HG03175 (cell line): ENCODE results near the gene TMEM212.

Experiments
- ATAC-seq: cut with Tn5 transposase; IDR thresholded peaks from one replicate; pipeline ENCODE4 v1.9.1; 2021; ENCODE audit warnings: mild to moderate bottlenecking, moderate library complexity; ENCODE audit not compliant: unreplicated experiment

Gene TMEM212

GRCh38 chr3:171842864-171843518 is at the start of gene TMEM212:
Gene TMEM212, plus strand, starts transcription at chr3:171843349. Its CDS starts 35 bp downstream, at chr3:171843384.
- ATAC-seq: no peak

- ATAC-seq: no peak
These were observed 46.4 kb upstream of the TMEM212 start for GRCh38 chr3:171796625-171797264.

GRCh38 chr3:171797265-171797679 is 45.9 kb upstream of the TMEM212 start:
- ATAC-seq: peak; percentile 72

- ATAC-seq: no peak
These were observed 45.3 kb upstream of the TMEM212 start for GRCh38 chr3:171797873-171798272.

- ATAC-seq: no peak
These were observed 43.6 kb upstream of the TMEM212 start for GRCh38 chr3:171799501-171799900.

- no peak for ATAC-seq
These were observed 41.2 kb upstream of the TMEM212 start for GRCh38 chr3:171801738-171802589.

- ATAC-seq: peak; percentile 56
These were observed 40.6 kb upstream of the TMEM212 start for GRCh38 chr3:171802590-171802956.

GRCh38 chr3:171803044-171803443 is 40.1 kb upstream of the TMEM212 start:
- ATAC-seq: no peak

GRCh38 chr3:171804618-171805389 is 38.3 kb upstream of the TMEM212 start:
- ATAC-seq: no peak

- ATAC-seq: no peak
These were observed 37.5 kb upstream of the TMEM212 start for GRCh38 chr3:171805687-171806086.

GRCh38 chr3:171806200-171807128 is 36.7 kb upstream of the TMEM212 start:
- ATAC-seq: no peak

- no peak for ATAC-seq
These were observed 35.9 kb upstream of the TMEM212 start for GRCh38 chr3:171807129-171807675.

GRCh38 chr3:171807806-171808205 is 35.3 kb upstream of the TMEM212 start:
- no peak for ATAC-seq

GRCh38 chr3:171809611-171809860 is 33.6 kb upstream of the TMEM212 start:
- ATAC-seq: peak; percentile 41

- peak; percentile 58 for ATAC-seq
These were observed 33.1 kb upstream of the TMEM212 start, which contains the start of gene PLD1 for GRCh38 chr3:171809861-171810628. Gene PLD1, minus strand, starts transcription at chr3:171810483. Its CDS starts 72,432 bp downstream, at chr3:171738051.

- ATAC-seq: no peak
These were observed 32.4 kb upstream of the TMEM212 start for GRCh38 chr3:171810629-171811294.

- no peak for ATAC-seq
These were observed 31.7 kb upstream of the TMEM212 start for GRCh38 chr3:171811295-171811912.

GRCh38 chr3:171811913-171812335 is 31.2 kb upstream of the TMEM212 start:
- ATAC-seq: no peak
